Measurements from ENCODE around the gene EGFR.

Gene EGFR

GRCh38 chr7:55085511-55086412 is 66.9 kb downstream of the EGFR start:
- DNase-seq: no peak

GRCh38 chr7:55086413-55087201 is 67.8 kb downstream of the EGFR start:
- DNase-seq: no peak

GRCh38 chr7:55087521-55087961 is 68.7 kb downstream of the EGFR start:
- no peak for DNase-seq

GRCh38 chr7:55088107-55088506 is 69.3 kb downstream of the EGFR start:
- DNase-seq: no peak

GRCh38 chr7:55088620-55089019 is 69.8 kb downstream of the EGFR start:
- DNase-seq: no peak

GRCh38 chr7:55092186-55092974 is 73.6 kb downstream of the EGFR start:
- no peak for DNase-seq

- no peak for DNase-seq
These were observed 74.2 kb downstream of the EGFR start for GRCh38 chr7:55092975-55093373.

- no peak for DNase-seq
These were observed 74.9 kb downstream of the EGFR start for GRCh38 chr7:55093674-55094073.

GRCh38 chr7:55094092-55094690 is 75.4 kb downstream of the EGFR start:
- no peak for DNase-seq

- DNase-seq: no peak
These were observed 76.9 kb downstream of the EGFR start for GRCh38 chr7:55095672-55096071.

GRCh38 chr7:55096323-55096722 is 77.5 kb downstream of the EGFR start:
- DNase-seq: no peak

- no peak for DNase-seq
These were observed 78.3 kb downstream of the EGFR start for GRCh38 chr7:55097100-55097499.

GRCh38 chr7:55099066-55099820 is 80.4 kb downstream of the EGFR start:
- no peak for DNase-seq

- DNase-seq: no peak
These were observed 81.2 kb downstream of the EGFR start for GRCh38 chr7:55099821-55100543.

GRCh38 chr7:55100544-55101327 is 81.9 kb downstream of the EGFR start:
- DNase-seq: no peak

- DNase-seq: no peak
These were observed 82.5 kb downstream of the EGFR start for GRCh38 chr7:55101359-55101758.

GRCh38 chr7:55104123-55104522 is 85.3 kb downstream of the EGFR start:
- DNase-seq: no peak

GRCh38 chr7:55104712-55105433 is 86.1 kb downstream of the EGFR start:
- no peak for DNase-seq

- no peak for DNase-seq
These were observed 87.1 kb downstream of the EGFR start for GRCh38 chr7:55105952-55106351.

- no peak for DNase-seq
These were observed 89.1 kb downstream of the EGFR start for GRCh38 chr7:55107946-55108345.
